Urinary bladder (tissue), 4 donors: Measurements from ENCODE around the gene FAM3A. TPM values are rescaled to one million over a fixed set of nuclear protein-coding genes. Genes with fewer than 3 reads are reported as not detected.

Experiments used
- DNase-seq: peaks from one replicate; pipeline ENCODE4 v3.0.0-alpha.2; 2015; ENCODE audit errors: extremely low spot score
- H3K27ac ChIP-seq: one replicate; pipeline ENCODE4 v1.5.1; 2013; ENCODE audit warnings: low read depth, mild to moderate bottlenecking, moderate library complexity
- H3K36me3 ChIP-seq: one replicate; pipeline ENCODE4 v1.6.1; 2013; ENCODE audit warnings: mild to moderate bottlenecking, moderate library complexity; ENCODE audit not compliant: insufficient read depth
- H3K4me1 ChIP-seq: one replicate; pipeline ENCODE4 v1.6.1; 2013; ENCODE audit warnings: mild to moderate bottlenecking, moderate library complexity; ENCODE audit not compliant: insufficient read depth
- H3K4me3 ChIP-seq: one replicate; pipeline ENCODE4 v1.5.1; 2013; ENCODE audit warnings: low read depth, low read length
- WGBS: extraction: QIAGEN DNeasy Blood & Tissue Kit; methylation state at CpG from one replicate; pipeline ENCODE4 v1.1.7; 2013; 5-methylcytosine and 5-hydroxymethylcytosine counted together
- polyA plus RNA-seq: library from polyadenylated mRNA; stranded (reverse); fragments of 200-250 nt; gene quantifications from one replicate; pipeline ENCODE4 v1.2.3, GENCODE V29; 2013
- total RNA-seq: library from RNA; depleted of rRNA; stranded (reverse); fragments of >200 nt; gene quantifications from one replicate; pipeline ENCODE4 v1.2.3, GENCODE V29; 2014
- donor health status: healthy with polysubstance abuse.
- donor health status: healthy.

The FAM3A gene
- total and polyA plus RNA-seq, 2 donors, result 11.2 to 67.8 TPM

- no peaks in the 10 kb centered on the region for H3K4me1 ChIP-seq
- no peak overlapping the region for H3K4me3 ChIP-seq
- DNase-seq, result no peak
Observed at GRCh38 chrX:154472685-154473632, 43.1 kb downstream of the FAM3A start.

GRCh38 chrX:154471839-154472684 lies 44.0 kb downstream of the FAM3A start:
- WGBS, result 86% methylated on average over 23 of the region's 23 CpGs
- Histone ChIP-seq H3K4me3 (no peak overlapping the region), H3K36me3 (no peaks in the 10 kb centered on the region), H3K4me1 (no peaks in the 10 kb centered on the region), H3K27ac (no peak overlapping the region)
- no peak for DNase-seq

More at GRCh38 chrX:154472685-154473632, 43.1 kb downstream of the FAM3A start:
- 80% methylated on average over 28 of the region's 28 CpGs for WGBS
- H3K27ac ChIP-seq, result no peak overlapping the region
- no peaks in the 10 kb centered on the region for H3K36me3 ChIP-seq

GRCh38 chrX:154470914-154471568 lies 45.0 kb downstream of the FAM3A start:
- Histone ChIP-seq H3K4me1 (no peaks in the 10 kb centered on the region), H3K4me3 (no peak overlapping the region), H3K27ac (no peak overlapping the region), H3K36me3 (no peaks in the 10 kb centered on the region)
- 88% methylated on average over 23 of the region's 23 CpGs for WGBS
- DNase-seq, result no peak

DNA sequence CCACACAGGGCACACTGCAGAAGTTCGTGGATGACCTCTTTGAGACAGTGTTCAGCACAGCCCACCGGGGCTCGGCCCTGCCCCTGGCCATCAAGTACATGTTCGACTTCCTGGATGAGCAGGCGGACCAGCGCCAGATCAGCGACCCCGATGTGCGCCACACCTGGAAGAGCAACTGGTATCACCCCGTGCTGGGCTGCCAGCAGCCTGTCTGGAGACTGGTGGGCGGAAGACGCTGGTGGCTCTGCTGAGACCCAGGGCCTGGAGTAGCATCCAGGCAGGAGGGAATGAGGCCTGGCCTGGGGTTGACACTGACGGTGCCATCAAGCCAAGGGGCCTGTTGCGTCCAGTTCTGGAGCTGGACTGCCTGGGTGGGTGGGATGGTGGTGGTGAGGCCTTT lies 45.6 kb downstream of the FAM3A start:
- H3K4me3 ChIP-seq, result no peak overlapping the region
- DNase-seq, result no peak
- no peak overlapping the region for H3K27ac ChIP-seq
- WGBS, result 94% methylated on average over 14 of the region's 14 CpGs
- H3K36me3 ChIP-seq, result no peaks in the 10 kb centered on the region
- H3K4me1 ChIP-seq, result no peaks in the 10 kb centered on the region

DNA sequence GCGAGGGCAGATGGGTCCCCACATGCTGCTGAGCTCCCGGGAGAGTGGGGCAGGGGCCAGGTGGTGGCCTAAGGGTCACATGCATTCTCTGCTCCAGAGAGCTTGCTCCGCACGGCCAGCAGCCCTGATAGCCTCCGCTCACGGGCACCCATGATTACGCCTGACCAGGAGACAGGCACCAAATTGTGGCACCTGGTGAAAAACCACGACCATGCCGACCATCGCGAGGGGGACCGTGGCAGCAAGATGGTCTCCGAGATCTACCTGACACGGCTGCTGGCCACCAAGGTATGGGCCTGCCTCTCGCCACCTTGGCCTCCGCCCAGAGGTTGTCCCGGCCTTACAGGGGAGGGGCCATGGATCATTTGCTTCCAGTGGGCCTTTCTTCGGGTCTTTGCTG lies 46.2 kb downstream of the FAM3A start:
- H3K4me3 ChIP-seq, result no peak overlapping the region
- H3K27ac ChIP-seq, result no peak overlapping the region
- 88% methylated on average over 18 of the region's 18 CpGs for WGBS
- no peaks in the 10 kb centered on the region for H3K36me3 ChIP-seq
- DNase-seq, result no peak
- no peaks in the 10 kb centered on the region for H3K4me1 ChIP-seq

- H3K4me1 ChIP-seq, result no peaks in the 10 kb centered on the region
- WGBS, result 92% methylated on average over 9 of the region's 9 CpGs
- H3K36me3 ChIP-seq, result no peaks in the 10 kb centered on the region
- H3K4me3 ChIP-seq, result no peak overlapping the region
- no peak overlapping the region for H3K27ac ChIP-seq
- DNase-seq, result no peak
Observed at GRCh38 chrX:154469114-154469513, 46.9 kb downstream of the FAM3A start.

DNA sequence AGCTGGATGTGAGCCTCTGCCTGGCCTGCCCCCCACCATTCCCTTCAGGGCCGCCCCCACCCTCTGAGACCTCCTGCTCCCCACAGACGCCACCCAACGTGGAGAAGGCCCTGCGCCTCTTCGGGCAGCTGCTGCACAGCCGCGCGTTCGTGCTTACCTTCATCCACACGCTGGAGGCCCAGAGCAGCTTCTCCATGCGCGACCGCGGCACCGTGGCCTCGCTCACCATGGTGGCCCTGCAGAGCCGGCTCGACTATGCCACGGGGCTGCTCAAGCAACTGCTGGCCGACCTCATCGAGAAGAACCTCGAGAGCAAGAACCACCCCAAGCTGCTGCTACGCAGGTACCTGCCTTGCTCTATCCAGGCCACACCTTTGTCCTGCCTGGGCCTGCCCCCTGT lies 47.8 kb downstream of the FAM3A start:
- Histone ChIP-seq H3K4me1 (no peaks in the 10 kb centered on the region), H3K27ac (no peak overlapping the region), H3K36me3 (peaks cover 2% of the 10 kb centered on the region), H3K4me3 (no peak overlapping the region)
- 93% methylated on average over 23 of the region's 23 CpGs for WGBS
- DNase-seq, result no peak

DNA sequence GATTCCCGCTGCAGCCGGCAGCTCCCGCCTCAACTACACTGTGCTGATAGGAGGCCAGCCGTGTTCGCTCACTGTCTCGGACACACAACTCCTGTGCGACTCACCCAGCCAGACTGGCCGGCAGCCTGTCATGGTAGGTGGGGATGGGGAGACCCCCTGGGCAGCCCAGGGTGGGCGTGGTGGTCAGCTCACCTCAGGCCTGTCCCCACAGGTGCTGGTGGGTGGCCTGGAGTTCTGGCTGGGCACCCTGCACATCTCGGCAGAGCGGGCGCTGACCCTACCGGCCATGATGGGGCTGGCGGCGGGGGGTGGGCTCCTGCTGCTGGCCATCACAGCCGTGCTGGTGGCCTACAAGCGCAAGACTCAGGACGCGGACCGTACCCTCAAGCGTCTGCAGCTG lies 48.5 kb downstream of the FAM3A start:
- 94% methylated on average over 21 of the region's 21 CpGs for WGBS
- H3K4me1 ChIP-seq, result no peaks in the 10 kb centered on the region
- H3K27ac ChIP-seq, result no peak overlapping the region
- DNase-seq, result no peak
- H3K36me3 ChIP-seq, result peaks cover 2% of the 10 kb centered on the region
- no peak overlapping the region for H3K4me3 ChIP-seq

GRCh38 chrX:154466907-154467306 lies 49.1 kb downstream of the FAM3A start:
- 93% methylated on average over 15 of the region's 15 CpGs for WGBS
- no peak overlapping the region for H3K27ac ChIP-seq
- no peak overlapping the region for H3K4me3 ChIP-seq
- peaks cover 2% of the 10 kb centered on the region for H3K36me3 ChIP-seq
- H3K4me1 ChIP-seq, result no peaks in the 10 kb centered on the region
- DNase-seq, result no peak

DNA sequence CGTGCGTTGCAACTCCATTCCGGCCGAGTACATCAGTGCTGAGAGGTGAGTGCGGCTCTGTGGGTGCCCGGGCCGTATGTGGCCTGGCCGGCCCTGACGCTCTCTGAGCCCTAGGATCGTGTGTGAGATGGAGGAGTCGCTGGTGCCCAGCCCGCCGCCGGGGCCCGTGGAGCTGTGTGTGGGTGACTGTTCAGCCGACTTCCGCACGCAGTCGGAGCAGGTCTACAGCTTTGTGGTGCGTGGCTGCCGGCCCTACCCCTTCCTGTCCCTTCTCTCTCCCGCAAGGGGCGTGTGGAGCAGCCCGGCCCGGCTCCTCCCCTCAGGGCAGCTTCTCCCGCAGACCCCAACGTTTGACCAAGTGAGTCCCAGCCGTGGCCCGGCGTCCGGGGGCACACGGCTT lies 50.0 kb downstream of the FAM3A start:
- 91% methylated on average over 29 of the region's 32 CpGs for WGBS
- Histone ChIP-seq H3K36me3 (peaks cover 2% of the 10 kb centered on the region), H3K4me3 (no peak overlapping the region), H3K4me1 (no peaks in the 10 kb centered on the region), H3K27ac (no peak overlapping the region)
- no peak for DNase-seq

DNA sequence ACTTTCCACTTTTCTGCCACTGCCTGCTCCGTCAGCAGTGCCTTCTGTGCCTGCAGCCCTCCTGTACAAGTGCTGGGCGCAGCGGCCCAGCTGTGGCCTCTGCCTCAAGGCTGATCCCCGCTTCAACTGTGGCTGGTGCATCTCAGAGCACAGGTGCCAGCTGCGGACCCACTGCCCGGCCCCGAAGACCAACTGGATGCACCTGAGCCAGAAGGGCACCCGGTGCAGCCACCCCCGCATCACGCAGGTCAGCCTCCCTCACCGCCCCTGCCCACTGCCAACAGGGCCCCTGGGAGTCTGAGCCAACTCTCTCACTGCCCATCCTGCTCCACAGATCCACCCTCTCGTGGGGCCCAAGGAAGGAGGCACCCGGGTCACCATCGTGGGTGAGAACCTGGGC lies 50.4 kb downstream of the FAM3A start:
- Histone ChIP-seq H3K36me3 (peaks cover 2% of the 10 kb centered on the region), H3K4me1 (no peaks in the 10 kb centered on the region), H3K27ac (no peak overlapping the region), H3K4me3 (no peak overlapping the region)
- 91% methylated on average over 14 of the region's 14 CpGs for WGBS
- DNase-seq, result no peak

DNA sequence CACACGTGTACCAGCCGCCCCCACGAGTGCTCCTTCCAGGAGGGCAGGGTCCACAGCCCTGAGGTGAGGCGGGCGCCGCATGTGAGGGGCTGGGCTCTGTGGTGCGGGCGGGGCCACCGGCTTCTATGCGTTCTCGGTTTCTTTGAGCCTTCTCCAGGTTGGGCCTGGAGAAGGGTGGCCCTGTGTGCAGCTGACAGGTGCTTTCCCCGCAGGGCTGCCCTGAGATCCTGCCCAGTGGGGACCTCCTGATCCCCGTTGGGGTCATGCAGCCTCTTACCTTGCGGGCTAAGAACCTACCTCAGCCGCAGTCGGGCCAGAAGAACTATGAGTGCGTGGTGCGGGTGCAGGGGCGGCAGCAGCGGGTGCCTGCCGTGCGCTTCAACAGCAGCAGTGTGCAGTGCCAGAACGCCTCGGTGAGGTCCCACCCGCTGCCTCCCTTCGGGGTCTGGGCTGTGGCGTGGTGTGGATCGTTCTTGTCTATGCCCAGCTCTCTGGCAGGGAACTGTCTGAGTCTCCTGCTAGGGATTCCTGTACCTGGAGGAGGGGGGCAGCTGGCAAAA lies 51.1 kb downstream of the FAM3A start:
- Histone ChIP-seq H3K36me3 (peaks cover 2% of the 10 kb centered on the region), H3K4me3 (no peak overlapping the region), H3K27ac (no peak overlapping the region), H3K4me1 (no peaks in the 10 kb centered on the region)
- WGBS, result 93% methylated on average over 28 of the region's 28 CpGs
- no peak for DNase-seq

GRCh38 chrX:154463611-154464220 lies 52.3 kb downstream of the FAM3A start:
- H3K36me3 ChIP-seq, result peaks cover 2% of the 10 kb centered on the region
- no peak overlapping the region for H3K27ac ChIP-seq
- 90% methylated on average over 36 of the region's 36 CpGs for WGBS
- DNase-seq, result no peak
- H3K4me1 ChIP-seq, result no peaks in the 10 kb centered on the region
- no peak overlapping the region for H3K4me3 ChIP-seq
